IPS DF 6.9 (cell line): ENCODE results near the gene ERCC1.
A peak's percentile ranks its signal among the peaks of the same experiment; 100 is the strongest.
"Not testable (repeated sequence)": the region's sequence is repeated elsewhere in the genome, so short reads cannot be mapped to it uniquely, and the experiment has no call there.

Experiments
- DNase-seq: peaks from one replicate; pipeline ENCODE4 v3.0.0-alpha.2; 2013; ENCODE audit warnings: low read depth, low spot score
- H3K27ac ChIP-seq: one replicate; pipeline ENCODE4 v1.5.1; 2013; ENCODE audit warnings: low read length, control low read depth
- H3K27me3 ChIP-seq: 2 replicates; pipeline ENCODE4 v1.6.1; 2013; ENCODE audit warnings: mild to moderate bottlenecking, low read length; ENCODE audit not compliant: control insufficient read depth, insufficient read depth
- H3K36me3 ChIP-seq: 2 replicates; pipeline ENCODE4 v1.6.1; 2013; ENCODE audit warnings: low read length; ENCODE audit not compliant: control insufficient read depth, insufficient read depth
- H3K4me1 ChIP-seq: 2 replicates; pipeline ENCODE4 v1.6.1; 2013; ENCODE audit warnings: low read length; ENCODE audit not compliant: control insufficient read depth, insufficient read depth
- H3K4me3 ChIP-seq: 2 replicates; pipeline ENCODE4 v1.5.1; 2013; ENCODE audit warnings: mild to moderate bottlenecking, low read length
- H3K9me3 ChIP-seq: 2 replicates; pipeline ENCODE4 v1.6.1; 2013; ENCODE audit warnings: low read length, inconsistent platforms; ENCODE audit not compliant: control insufficient read depth, insufficient read depth
- WGBS: extraction: QIAGEN DNeasy Blood & Tissue Kit; methylation state at CpG from one replicate; pipeline ENCODE4 v1.1.7; 2013; ENCODE audit warnings: mixed read lengths, missing lambda C conversion rate; ENCODE audit not compliant: insufficient read length, insufficient coverage; 5-methylcytosine and 5-hydroxymethylcytosine counted together

ERCC1 gene

DNA sequence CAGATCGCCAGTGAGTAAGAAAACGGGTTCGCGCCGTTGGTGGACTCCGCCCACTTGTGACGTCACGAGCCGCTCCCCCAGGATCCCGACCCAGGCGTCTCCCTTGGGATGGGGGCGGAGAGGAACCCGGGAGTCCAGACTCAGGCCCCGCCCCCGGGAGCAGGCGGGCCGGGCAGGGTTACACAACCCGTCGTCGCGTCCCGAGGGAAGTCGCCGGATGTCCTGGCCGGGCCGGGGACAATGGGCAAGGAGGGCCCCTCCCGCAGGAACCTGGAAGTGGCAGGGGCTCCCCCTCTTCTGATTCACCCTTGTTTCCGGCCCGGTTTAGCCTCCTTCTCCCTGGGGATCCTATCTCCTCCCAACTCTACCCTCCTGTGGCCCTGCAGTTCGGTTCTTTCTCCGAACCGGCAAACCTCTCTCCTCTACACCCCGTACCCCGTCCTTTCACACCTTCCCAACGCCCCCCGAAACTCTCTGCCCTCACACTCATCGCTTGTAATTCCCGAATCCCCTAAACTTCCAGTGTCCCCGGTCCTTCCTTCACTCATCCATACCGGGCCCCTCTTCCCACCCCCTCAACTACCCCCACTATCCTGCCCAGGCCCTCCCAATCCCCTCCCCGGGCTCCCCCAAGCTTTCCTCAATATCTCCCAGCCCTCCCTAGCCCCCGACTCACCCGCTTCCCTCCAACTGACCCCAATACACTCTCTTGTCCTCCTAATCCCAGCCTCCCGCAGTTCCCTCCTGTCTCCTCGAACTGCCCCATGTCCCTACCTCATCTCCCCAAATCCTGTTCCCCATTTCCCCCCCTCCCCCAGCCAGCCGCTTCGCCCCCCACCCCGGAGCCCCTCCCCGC is 20.0 kb upstream of the ERCC1 start:
- H3K36me3 ChIP-seq, result no peaks in the 10 kb centered on the region
- no CpG with 5 or more reads among the region's 49 CpGs for WGBS
- H3K4me3 ChIP-seq, result peak overlapping the region; percentile 46; the same call in 1 of the 2 replicates
- DNase-seq, result peak; percentile 90
- H3K9me3 ChIP-seq, result no peaks in the 10 kb centered on the region
- H3K4me1 ChIP-seq, result peaks cover 6% of the 10 kb centered on the region
- H3K27ac ChIP-seq, result no peak overlapping the region
- no peaks in the 10 kb centered on the region for H3K27me3 ChIP-seq

DNA sequence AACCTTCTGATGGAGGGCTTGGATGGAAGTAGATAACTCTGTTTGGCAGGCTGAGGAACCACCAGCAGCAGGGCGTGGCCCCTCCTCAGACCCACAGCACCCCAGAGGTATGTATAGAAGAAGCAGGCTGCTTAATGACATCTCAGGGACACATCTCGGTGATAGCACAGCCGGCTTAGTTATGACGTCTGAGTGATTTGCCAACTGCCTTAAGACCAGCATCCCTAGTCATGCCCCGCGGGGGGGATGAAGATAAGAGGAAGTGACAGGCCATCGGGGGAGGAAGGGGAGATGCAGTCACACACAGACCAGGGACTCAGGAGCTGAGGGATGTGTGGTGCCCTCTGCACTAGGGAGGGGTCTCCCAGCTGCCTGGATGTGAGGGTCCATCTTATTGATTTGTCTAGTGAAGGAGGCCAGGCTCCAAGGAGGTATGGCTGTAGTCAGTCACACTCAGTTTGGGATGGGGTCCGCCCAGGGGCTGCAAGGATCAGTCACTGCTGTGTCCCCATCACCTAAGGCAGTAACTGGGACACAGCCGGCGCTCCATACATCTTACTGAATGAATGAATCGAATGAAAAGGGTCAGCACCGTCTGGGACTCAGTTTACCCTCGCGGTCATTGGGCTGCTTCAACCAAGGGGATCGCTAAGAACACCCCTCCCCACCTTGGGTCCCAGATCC is 19.2 kb upstream of the ERCC1 start:
- H3K27ac ChIP-seq, result no peak overlapping the region
- peak overlapping the region; percentile 3; the same call in 1 of the 2 replicates for H3K4me3 ChIP-seq
- H3K27me3 ChIP-seq, result no peaks in the 10 kb centered on the region
- H3K9me3 ChIP-seq, result no peaks in the 10 kb centered on the region
- no CpG with 5 or more reads among the region's 15 CpGs for WGBS
- DNase-seq, result no peak
- H3K4me1 ChIP-seq, result peaks cover 6% of the 10 kb centered on the region
- H3K36me3 ChIP-seq, result no peaks in the 10 kb centered on the region

DNA sequence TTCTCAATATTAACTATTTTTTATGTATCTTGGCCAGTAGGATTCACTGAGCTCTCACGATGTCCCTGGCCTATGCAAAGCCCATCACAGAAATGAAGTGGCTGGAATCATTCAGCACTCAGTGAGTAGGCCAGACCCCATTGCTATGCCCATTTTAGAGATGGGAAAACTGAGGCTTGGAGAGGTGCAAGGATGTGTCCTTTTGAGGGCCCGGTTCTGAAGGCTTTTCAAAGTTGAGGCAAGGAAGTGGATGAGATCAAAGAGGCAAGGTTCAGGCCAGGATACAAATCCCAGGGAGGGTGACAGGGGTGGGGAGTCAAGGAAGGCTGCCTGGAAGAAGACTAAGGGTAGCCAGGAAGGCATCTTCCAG is 18.7 kb upstream of the ERCC1 start:
- H3K36me3 ChIP-seq, result no peaks in the 10 kb centered on the region
- H3K27ac ChIP-seq, result no peak overlapping the region
- peaks cover 6% of the 10 kb centered on the region for H3K4me1 ChIP-seq
- DNase-seq, result no peak
- H3K9me3 ChIP-seq, result no peaks in the 10 kb centered on the region
- no CpG with 5 or more reads among the region's 2 CpGs for WGBS
- no peak overlapping the region for H3K4me3 ChIP-seq
- H3K27me3 ChIP-seq, result no peaks in the 10 kb centered on the region

DNA sequence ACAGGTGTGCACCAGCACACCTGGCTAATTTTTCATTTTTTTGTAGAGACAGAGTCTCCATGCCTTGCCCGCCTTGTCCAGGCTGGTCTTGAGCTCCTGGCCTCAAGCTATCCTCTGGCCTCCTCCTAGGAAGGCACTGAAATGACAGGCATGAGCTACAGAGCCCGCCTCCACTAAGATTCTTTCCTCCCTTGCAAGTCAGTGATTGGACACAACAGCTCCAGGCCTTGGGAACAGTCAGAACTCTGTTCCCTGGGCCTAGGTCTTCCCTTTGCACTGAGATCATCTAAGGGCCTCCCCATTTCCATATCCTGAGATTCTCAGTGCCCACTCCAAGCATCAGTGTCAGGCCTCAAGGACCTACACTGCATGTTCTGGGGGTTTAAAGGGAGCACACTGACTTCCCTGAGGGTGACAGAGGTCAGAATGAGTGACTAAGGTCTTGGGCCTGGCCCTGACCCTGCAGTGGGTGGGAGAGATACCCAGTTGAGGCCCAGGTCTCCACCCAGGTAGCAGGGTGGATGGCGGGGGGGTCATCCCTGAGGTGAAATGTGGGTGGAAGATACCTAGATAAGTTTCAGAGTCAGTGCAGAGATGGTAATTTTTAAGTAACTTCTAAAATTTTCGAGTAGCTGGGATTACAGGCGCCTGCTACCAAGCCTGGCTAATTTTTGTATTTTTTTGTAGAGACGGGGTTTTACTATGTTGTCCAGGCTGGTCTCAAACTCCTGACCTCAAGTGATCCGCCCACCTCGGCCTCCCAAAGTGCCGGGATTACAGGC is 17.3 kb upstream of the ERCC1 start:
- Histone ChIP-seq H3K27me3 (no peaks in the 10 kb centered on the region), H3K27ac (no peak overlapping the region), H3K9me3 (no peaks in the 10 kb centered on the region), H3K4me1 (peaks cover 6% of the 10 kb centered on the region), H3K4me3 (no peak overlapping the region), H3K36me3 (no peaks in the 10 kb centered on the region)
- DNase-seq, result no peak
- WGBS, result no CpG with 5 or more reads among the region's 9 CpGs

DNA sequence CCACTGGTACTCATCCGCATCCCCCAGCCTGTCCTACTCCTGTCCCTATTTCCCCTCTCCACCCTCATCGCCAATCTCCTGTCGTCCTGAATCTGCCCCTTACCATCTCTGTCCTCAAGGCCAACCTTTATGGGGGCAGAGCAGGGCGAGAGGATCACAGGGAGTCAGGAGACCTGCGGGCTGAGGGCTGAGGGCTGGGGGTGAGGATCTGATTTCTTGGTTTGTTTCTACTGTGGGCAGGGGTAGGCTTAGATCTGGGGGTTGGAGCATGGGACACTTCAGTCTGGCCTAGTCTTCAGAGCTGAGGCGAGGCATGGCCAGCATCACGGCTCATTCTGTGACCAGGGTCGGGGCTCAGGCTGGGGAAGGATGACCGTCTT is 16.5 kb upstream of the ERCC1 start:
- no CpG with 5 or more reads among the region's 9 CpGs for WGBS
- H3K27ac ChIP-seq, result no peak overlapping the region

DNA sequence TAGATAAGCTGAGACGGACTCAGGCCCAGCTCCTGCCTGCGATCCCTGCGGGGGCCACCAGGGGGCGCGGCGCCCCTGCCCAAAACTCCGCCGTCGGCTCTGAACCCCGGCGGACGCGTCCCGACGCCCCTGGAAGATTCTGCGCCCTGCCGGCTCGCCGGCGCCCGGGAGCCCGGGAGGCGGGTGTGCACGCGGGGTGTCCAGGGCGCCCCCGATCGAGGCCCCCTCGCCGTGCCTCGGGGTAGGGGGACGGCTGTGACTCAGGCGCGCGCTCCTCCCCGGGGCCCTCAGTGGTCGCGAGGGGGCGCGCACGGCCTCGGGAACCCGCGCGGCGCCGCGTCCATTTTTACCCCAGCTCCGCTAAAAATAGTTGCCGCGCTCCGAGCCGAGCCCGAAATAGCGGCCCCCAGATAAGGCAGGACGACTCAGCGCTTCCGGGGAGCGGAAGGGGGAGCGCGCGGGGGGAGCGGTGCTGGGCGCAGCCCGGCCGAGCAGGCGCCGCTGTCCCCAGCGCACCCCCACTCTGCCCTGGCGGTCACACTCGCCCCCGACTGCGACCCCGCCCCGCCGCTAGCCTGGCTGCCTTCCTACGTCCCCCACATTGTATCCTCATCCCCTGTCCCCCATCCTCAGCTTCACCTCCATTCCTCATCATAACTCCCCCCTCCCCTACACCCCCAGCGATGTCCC is 16.0 kb upstream of the ERCC1 start:
- no peaks in the 10 kb centered on the region for H3K9me3 ChIP-seq
- no CpG with 5 or more reads among the region's 78 CpGs for WGBS
- no peaks in the 10 kb centered on the region for H3K27me3 ChIP-seq
- H3K27ac ChIP-seq, result no peak overlapping the region
- H3K4me3 ChIP-seq, result peak overlapping the region; percentile 68; the same call in 1 of the 2 replicates
- H3K36me3 ChIP-seq, result no peaks in the 10 kb centered on the region
- H3K4me1 ChIP-seq, result peaks cover 6% of the 10 kb centered on the region
- DNase-seq, result no peak

More for the DNA sequence above, 16.5 kb upstream of the ERCC1 start:
- DNase-seq, result no peak
- Histone ChIP-seq H3K27me3 (no peaks in the 10 kb centered on the region), H3K4me3 (peak overlapping the region; percentile 68; the same call in 1 of the 2 replicates), H3K36me3 (no peaks in the 10 kb centered on the region), H3K9me3 (no peaks in the 10 kb centered on the region), H3K4me1 (peaks cover 6% of the 10 kb centered on the region)

DNA sequence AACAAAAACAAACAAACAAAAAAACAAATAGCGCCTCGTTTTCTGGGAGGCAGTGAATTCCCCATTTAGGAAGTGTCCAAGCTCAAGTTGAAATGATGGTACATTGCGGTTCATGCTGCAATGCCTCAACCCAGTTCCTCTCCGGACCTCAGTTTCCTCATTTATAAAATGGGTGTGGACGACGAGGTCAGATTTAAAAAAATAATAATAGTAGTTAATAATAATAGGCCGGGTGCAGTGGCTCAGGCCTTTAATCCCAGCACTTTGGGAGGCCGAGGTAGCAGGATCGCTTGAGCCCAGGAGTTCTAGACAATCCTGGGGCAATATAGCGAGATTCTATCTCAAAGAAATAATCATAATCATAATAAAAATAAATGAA is 15.5 kb upstream of the ERCC1 start:
- H3K4me1 ChIP-seq, result peaks cover 6% of the 10 kb centered on the region
- WGBS, result no CpG with 5 or more reads among the region's 10 CpGs
- H3K27me3 ChIP-seq, result no peaks in the 10 kb centered on the region

DNA sequence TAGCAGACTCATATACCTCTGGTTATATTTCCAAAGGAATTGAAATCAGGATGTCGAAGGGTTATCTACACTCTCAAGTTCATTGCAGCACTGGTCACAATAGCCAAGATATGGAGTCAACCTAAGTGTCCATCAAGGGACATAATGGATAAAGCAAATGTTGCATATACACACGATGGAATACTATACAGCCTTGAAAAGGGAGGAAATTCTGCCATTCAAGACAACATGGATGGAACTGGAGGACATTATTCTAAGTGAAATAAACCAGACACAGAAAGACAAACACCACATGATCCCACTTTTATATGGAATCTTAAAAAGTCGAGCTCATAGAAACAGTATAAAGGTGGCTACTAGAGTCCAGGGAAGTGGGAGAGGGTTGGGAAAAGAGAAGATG is 13.6 kb upstream of the ERCC1 start:
- no peaks in the 10 kb centered on the region for H3K27me3 ChIP-seq
- WGBS, result no CpG with 5 or more reads among the region's 3 CpGs
- no peak overlapping the region for H3K4me3 ChIP-seq
- no peak overlapping the region for H3K27ac ChIP-seq
- DNase-seq, result no peak
- no peaks in the 10 kb centered on the region for H3K36me3 ChIP-seq
- H3K9me3 ChIP-seq, result no peaks in the 10 kb centered on the region
- peaks cover 3% of the 10 kb centered on the region for H3K4me1 ChIP-seq

More for the DNA sequence above, 15.5 kb upstream of the ERCC1 start:
- Histone ChIP-seq H3K4me3 (no peak overlapping the region), H3K9me3 (no peaks in the 10 kb centered on the region), H3K36me3 (no peaks in the 10 kb centered on the region), H3K27ac (no peak overlapping the region)
- DNase-seq, result no peak

DNA sequence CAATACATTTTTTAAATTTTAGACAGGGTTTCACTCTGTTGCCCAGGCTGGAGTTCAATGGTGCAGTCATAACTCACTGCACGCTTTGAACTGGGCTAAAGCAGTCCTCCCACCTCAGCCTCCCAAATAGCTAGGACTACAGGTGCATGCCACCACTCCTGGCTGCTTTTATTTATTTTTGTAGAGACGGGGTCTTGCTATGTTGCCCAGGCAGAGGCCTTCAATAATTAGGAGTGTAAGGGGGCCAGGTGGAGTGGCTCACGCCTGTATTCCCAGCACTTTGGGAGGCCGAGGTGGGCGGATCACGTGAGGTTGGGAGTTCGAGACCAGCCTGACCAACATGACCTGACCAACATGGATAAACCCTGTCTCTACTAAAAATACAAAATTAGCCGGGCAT is 8.8 kb upstream of the ERCC1 start:
- not testable (repeated sequence) for H3K9me3 ChIP-seq, DNase-seq, H3K4me3 ChIP-seq, H3K27ac ChIP-seq, H3K27me3 ChIP-seq, H3K4me1 ChIP-seq, H3K36me3 ChIP-seq
- WGBS, result no CpG with 5 or more reads among the region's 8 CpGs

DNA sequence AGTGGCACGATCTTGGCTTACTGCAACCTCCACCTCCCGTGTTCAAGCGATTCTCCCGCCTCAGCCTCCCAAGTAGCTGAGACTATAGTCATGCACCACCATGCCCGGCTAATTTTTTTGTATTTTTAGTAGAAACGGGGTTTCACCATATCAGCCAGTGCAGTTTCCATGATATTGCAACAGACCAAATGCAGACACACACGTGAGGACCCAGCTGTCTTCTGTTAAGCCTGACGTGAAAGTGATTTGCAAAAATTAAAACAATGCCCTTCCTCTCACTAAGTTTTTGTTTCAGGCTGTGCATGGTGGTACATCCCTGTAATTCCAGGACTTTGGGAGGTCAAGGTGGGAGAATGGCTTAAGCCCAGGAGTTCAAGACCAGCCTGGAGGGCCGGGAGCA is 7.3 kb upstream of the ERCC1 start:
- WGBS, result no CpG with 5 or more reads among the region's 9 CpGs
- H3K4me3 ChIP-seq, H3K9me3 ChIP-seq, H3K36me3 ChIP-seq, H3K27ac ChIP-seq, H3K4me1 ChIP-seq, H3K27me3 ChIP-seq, DNase-seq: not testable (repeated sequence)
